Keratinocyte (primary cell): Measurements from ENCODE around the gene PKNOX2. TPM values are rescaled to one million over a fixed set of nuclear protein-coding genes. Genes with fewer than 3 reads are reported as not detected.

Experiments used
- DNase-seq: peaks from one replicate; pipeline ENCODE4 v3.0.0-alpha.2; 2011; ENCODE audit warnings: low read depth, missing footprints, low spot score
- FAIRE-seq: peaks from 2 replicates; lab custom pipeline; 2011; peaks lifted over from hg19 to GRCh38; lab: Jason Lieb, UNC
- H2AFZ ChIP-seq: 2 replicates; pipeline ENCODE4 v1.6.0; 2012; ENCODE audit warnings: low read length, control low read depth, inconsistent platforms; ENCODE audit not compliant: control insufficient read depth
- H3K27ac ChIP-seq: 2 replicates; pipeline ENCODE4 v1.5.1; 2011; ENCODE audit warnings: low read length; ENCODE audit not compliant: control insufficient read depth, insufficient read depth
- H3K27me3 ChIP-seq: 3 replicates; pipeline ENCODE4 v1.6.0; 2011; ENCODE audit warnings: low read length; ENCODE audit not compliant: control insufficient read depth, insufficient read depth; ENCODE audit errors: extremely low read depth
- H3K36me3 ChIP-seq, 2 experiments: 2 replicates in 1 of 2; 3 replicates in 1 of 2; pipeline ENCODE4 v1.5.1; 2011; ENCODE audit warnings: low read length in 2 of 2, mild to moderate bottlenecking in 1 of 2; ENCODE audit not compliant: control insufficient read depth in 2 of 2, insufficient read depth in 2 of 2; ENCODE audit errors: extremely low read depth in 1 of 2
- H3K4me1 ChIP-seq: 3 replicates; pipeline ENCODE4 v1.5.1; 2011; ENCODE audit warnings: low read length; ENCODE audit not compliant: control insufficient read depth, insufficient read depth; ENCODE audit errors: extremely low read depth
- H3K4me2 ChIP-seq: 3 replicates; pipeline ENCODE4 v1.6.0; 2011; ENCODE audit warnings: low read depth, low read length; ENCODE audit not compliant: control insufficient read depth, insufficient read depth; ENCODE audit errors: extremely low read depth
- H3K4me3 ChIP-seq, 3 experiments: fragments of 200-600 bp in 1 of 3; sonication (generic) in 1 of 3; 2 replicates in 2 of 3; 3 replicates in 1 of 3; pipeline ENCODE4 v1.5.1; 2011 to 2016; ENCODE audit warnings: low read length in 3 of 3, mild to moderate bottlenecking in 3 of 3, control low read depth in 2 of 3, inconsistent platforms in 1 of 3, low read depth in 1 of 3, mixed read lengths in 1 of 3, mixed run types in 1 of 3, moderate library complexity in 1 of 3; ENCODE audit not compliant: control insufficient read depth in 2 of 3, insufficient read depth in 2 of 3; ENCODE audit errors: extremely low read depth in 1 of 3
- H3K79me2 ChIP-seq: 2 replicates; pipeline ENCODE4 v1.6.0; 2012; ENCODE audit warnings: low read length; ENCODE audit not compliant: control insufficient read depth, insufficient read depth
- H3K9ac ChIP-seq: 3 replicates; pipeline ENCODE4 v1.6.0; 2011; ENCODE audit warnings: low read length; ENCODE audit not compliant: control insufficient read depth, insufficient read depth; ENCODE audit errors: extremely low read depth
- H3K9me1 ChIP-seq: 3 replicates; pipeline ENCODE4 v1.6.0; 2011; ENCODE audit warnings: low read length; ENCODE audit not compliant: control insufficient read depth, insufficient read depth; ENCODE audit errors: extremely low read depth
- H3K9me3 ChIP-seq: 2 replicates; pipeline ENCODE4 v1.5.1; 2012; ENCODE audit warnings: low read depth, low read length; ENCODE audit not compliant: control insufficient read depth
- H4K20me1 ChIP-seq: 3 replicates; pipeline ENCODE4 v1.6.0; 2011; ENCODE audit warnings: low read length; ENCODE audit not compliant: control insufficient read depth, insufficient read depth; ENCODE audit errors: extremely low read depth
- EZH2 ChIP-seq: IDR thresholded peaks from one replicate; pipeline ENCODE4 v1.6.1; 2012; ENCODE audit warnings: inconsistent platforms, mild to moderate bottlenecking, low read length, moderate library complexity
- dilution Hi-C: fragments of 300-500 bp; cut with MboI; formaldehyde crosslinking; loops from one replicate; pipeline ENCODE4 v1.7.0; 2020; ENCODE audit warnings: low sequenced_read_pairs; ENCODE audit not compliant: extremely low pct_ligation_motif_present
- polyA plus RNA-seq, 5 experiments: library from polyadenylated mRNA; depleted of rRNA in 3 of 5; stranded (reverse) in 3 of 5; stranded (forward) in 1 of 5; unstranded in 1 of 5; fragments of >200 nt; gene quantifications; 1 replicate in 1 of 5; 2 replicates in 3 of 5; 3 replicates in 1 of 5; pipeline versions ENCODE4 v1.2.1 to v1.2.3, GENCODE V29; 2011 to 2012; ENCODE audit warnings: missing spikeins in 2 of 5, low read depth in 1 of 5, low replicate concordance in 1 of 5
- TF ChIP-seq, protein P1 (sequence below), 3 experiments: IDR thresholded peaks in 1 of 3; conservative IDR thresholded peaks in 1 of 3; optimal IDR thresholded peaks in 1 of 3; 2 replicates in 2 of 3; 3 replicates in 1 of 3; pipeline versions ENCODE3 to v1.5.1; 2011; ENCODE audit warnings: low read length in 3 of 3, mild to moderate bottlenecking in 3 of 3, moderate library complexity in 2 of 3, control low read depth in 1 of 3, inconsistent platforms in 1 of 3; ENCODE audit not compliant: insufficient read depth in 2 of 3; ENCODE audit errors: extremely low read depth in 1 of 3

PKNOX2 gene
- polyA plus RNA-seq, 1 donor (not counting 4 experiments of a cell fraction or from before 2014, with no cell fraction given), result 0.05 TPM

DNA sequence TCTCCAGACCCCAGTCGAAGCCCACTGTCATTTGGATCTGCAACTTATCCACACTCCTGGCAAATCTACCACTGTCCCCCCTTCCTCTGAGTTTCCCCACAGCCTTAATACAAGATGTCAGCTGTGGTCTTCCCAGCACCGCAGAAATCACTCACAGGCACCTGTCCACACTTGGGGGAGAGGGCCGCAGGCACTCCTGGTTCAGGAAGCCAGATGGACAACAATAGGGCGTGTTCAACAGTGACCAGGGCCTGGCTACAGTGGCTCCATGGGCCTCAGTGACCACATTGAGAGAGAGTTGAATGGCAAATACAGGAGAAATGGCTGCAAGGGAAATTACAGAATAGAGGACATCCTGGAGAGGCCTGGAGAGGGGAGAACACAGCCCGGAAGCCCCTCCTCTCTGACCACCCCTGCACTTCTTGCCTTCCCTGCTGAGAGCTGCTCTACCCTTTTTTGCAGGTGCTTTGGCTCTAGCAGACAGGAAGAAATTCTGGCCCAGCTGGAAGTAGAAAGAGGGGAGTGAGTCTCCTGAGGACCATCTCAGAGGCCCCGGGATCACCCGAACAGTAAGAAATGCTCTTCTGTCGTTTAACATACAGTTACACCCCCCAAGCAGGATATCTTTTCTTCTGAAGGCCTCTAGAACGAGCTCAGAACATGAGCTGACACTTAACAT, 166.9 kb downstream of the PKNOX2 start:
- Histone ChIP-seq H3K9ac (no peak overlapping the region), H2AFZ (no peak overlapping the region), H3K9me1 (no peaks in the 10 kb centered on the region), H3K9me3 (no peaks in the 10 kb centered on the region), H3K4me3 (no peak overlapping the region), H4K20me1 (no peaks in the 10 kb centered on the region), H3K27ac (no peak overlapping the region), H3K4me1 (no peaks in the 10 kb centered on the region), H3K79me2 (no peaks in the 10 kb centered on the region), H3K27me3 (peaks cover 11% of the 10 kb centered on the region), H3K36me3 (no peaks in the 10 kb centered on the region), H3K4me2 (no peak overlapping the region)
- no peak for FAIRE-seq
- DNase-seq, result no peak
- dilution Hi-C loops, result no loop called here
- TF ChIP-seq, protein P1, sequence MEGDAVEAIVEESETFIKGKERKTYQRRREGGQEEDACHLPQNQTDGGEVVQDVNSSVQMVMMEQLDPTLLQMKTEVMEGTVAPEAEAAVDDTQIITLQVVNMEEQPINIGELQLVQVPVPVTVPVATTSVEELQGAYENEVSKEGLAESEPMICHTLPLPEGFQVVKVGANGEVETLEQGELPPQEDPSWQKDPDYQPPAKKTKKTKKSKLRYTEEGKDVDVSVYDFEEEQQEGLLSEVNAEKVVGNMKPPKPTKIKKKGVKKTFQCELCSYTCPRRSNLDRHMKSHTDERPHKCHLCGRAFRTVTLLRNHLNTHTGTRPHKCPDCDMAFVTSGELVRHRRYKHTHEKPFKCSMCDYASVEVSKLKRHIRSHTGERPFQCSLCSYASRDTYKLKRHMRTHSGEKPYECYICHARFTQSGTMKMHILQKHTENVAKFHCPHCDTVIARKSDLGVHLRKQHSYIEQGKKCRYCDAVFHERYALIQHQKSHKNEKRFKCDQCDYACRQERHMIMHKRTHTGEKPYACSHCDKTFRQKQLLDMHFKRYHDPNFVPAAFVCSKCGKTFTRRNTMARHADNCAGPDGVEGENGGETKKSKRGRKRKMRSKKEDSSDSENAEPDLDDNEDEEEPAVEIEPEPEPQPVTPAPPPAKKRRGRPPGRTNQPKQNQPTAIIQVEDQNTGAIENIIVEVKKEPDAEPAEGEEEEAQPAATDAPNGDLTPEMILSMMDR (optimal IDR thresholded peaks at IDR 0.05 in 1 of 3, IDR thresholded peaks at IDR 0.05 in 1 of 3, conservative IDR thresholded peaks at IDR 0.05 in 1 of 3; ENCODE audit: extremely low read depth in 1 of 3, insufficient read depth in 2 of 3, low read length in 3 of 3), result no peak
- no peak for TF ChIP-seq EZH2

DNA sequence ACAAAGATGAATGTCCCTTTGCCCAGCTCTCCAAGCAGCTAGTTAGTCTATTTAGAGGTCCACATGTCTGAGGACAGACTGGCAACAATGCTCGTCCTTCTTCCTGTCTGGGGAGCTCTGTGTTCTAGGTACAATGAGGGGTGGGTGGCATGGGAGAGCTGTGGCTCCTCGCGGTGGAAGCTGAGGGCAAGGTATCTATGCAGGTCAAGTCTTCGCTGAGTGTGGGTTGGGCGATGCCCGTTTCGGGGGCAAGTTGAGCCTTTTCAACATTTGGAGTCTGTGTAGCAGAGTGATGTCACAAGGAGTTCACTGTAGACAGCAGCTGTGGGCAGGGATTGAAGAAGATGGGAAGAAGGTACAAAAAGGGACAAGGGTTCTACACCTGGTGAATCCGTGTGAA, 168.3 kb downstream of the PKNOX2 start:
- Histone ChIP-seq H3K9me1 (no peaks in the 10 kb centered on the region), H4K20me1 (no peaks in the 10 kb centered on the region), H3K4me3 (no peak overlapping the region), H3K4me2 (no peak overlapping the region), H3K9me3 (no peaks in the 10 kb centered on the region), H3K79me2 (no peaks in the 10 kb centered on the region), H3K9ac (no peak overlapping the region), H3K36me3 (no peaks in the 10 kb centered on the region), H3K4me1 (no peaks in the 10 kb centered on the region), H3K27me3 (peaks cover 5% of the 10 kb centered on the region), H3K27ac (no peak overlapping the region), H2AFZ (no peak overlapping the region)
- TF ChIP-seq EZH2, result no peak
- TF ChIP-seq, protein P1 (optimal IDR thresholded peaks at IDR 0.05 in 1 of 3, IDR thresholded peaks at IDR 0.05 in 1 of 3, conservative IDR thresholded peaks at IDR 0.05 in 1 of 3; ENCODE audit: extremely low read depth in 1 of 3, insufficient read depth in 2 of 3, low read length in 3 of 3), result no peak
- no peak for FAIRE-seq
- DNase-seq, result no peak
- dilution Hi-C loops, result no loop called here
